ENCODE measurements around the gene ZNF732. TPM values are rescaled to one million over a fixed set of nuclear protein-coding genes. Genes with fewer than 3 reads are reported as not detected.

The ZNF732 gene
- total and polyA plus RNA-seq, 2 experiments from 2014 or later: 6.0 to 49.2 TPM

DNA sequence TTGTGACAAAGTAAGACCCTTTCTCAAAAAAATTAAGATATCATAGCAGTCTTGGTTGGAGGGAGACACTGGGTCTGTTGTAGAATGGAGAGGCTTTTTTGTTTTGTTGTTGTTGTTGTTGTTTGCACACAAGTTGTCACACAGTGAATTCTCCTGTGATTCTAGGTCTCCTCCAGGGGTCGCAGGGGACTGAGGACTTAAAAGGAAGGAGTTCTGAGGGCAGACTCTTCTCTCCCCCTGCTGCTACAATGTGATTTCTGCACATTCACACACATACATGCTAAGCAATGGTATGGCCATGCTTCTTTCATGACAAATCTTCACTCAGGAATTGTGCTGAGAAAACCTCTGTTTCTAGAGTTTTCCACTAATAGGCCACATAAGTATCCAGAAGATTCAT is 71.1 kb downstream of the ZNF732 start:
- Histone ChIP-seq H3K4me3 (no peak overlapping the region), H4K20me1 (replicated peaks; ENCODE audit: insufficient read depth) (peaks cover 36% of the 10 kb centered on the region), H3K4me2 (no peak overlapping the region), H3F3A (replicated peaks; ENCODE audit: low read depth) (no peaks in the 10 kb centered on the region), H3K4me1 (ENCODE audit: insufficient read depth) (peaks cover 4% of the 10 kb centered on the region; the same call in 1 of the 2 replicates), H3K27me3 (ENCODE audit: insufficient read depth) (no peaks in the 10 kb centered on the region), H3K79me2 (replicated peaks; ENCODE audit: insufficient read depth) (peaks cover 99% of the 10 kb centered on the region), H3K36me3 (ENCODE audit: insufficient read depth) (no peaks in the 10 kb centered on the region; the same call in 1 of the 2 replicates), H3K9me2 (ENCODE audit: insufficient read depth) (no peaks in the 10 kb centered on the region), H2AFZ (no peak overlapping the region), H3K27ac (ENCODE audit: low read depth) (no peak overlapping the region)
- H3K4me1 Mint-ChIP-seq: no peaks in the 10 kb centered on the region; the same call in 2 of the 3 replicates
- peaks cover 43% of the 10 kb centered on the region for H3K9me3 Mint-ChIP-seq
- H3K36me3 Mint-ChIP-seq (ENCODE audit: low read depth): peaks cover 86% of the 10 kb centered on the region
- ATAC-seq: peak; percentile 58; the same call in 1 of the 3 replicates
- no peaks in the 10 kb centered on the region for H3K27me3 Mint-ChIP-seq (ENCODE audit: insufficient read depth, low read depth, poor library complexity)
- no peak overlapping the region for H3K4me3 Mint-ChIP-seq
- TF ChIP-seq EZH2phosphoT487 (IDR thresholded peaks at IDR 0.05; ENCODE audit: unreplicated experiment) (no peak), CTCF (conservative IDR thresholded peaks at IDR 0.05; ENCODE audit: low read depth in 2 of 2) (peak; percentile 42 to 55), NANOG (IDR thresholded peaks at IDR 0.05; ENCODE audit: borderline replicate concordance) (no peak), CREB1 (CRISPR knock-in tag; IDR thresholded peaks at IDR 0.05; ENCODE audit: low read depth) (no peak)
- DNase-seq (ENCODE audit: low spot score): peak; percentile 69
- no peak overlapping the region for H3K27ac Mint-ChIP-seq

GRCh38 chr4:223913-224497 is 81.3 kb downstream of the ZNF732 start:
- DNase-seq (ENCODE audit: low spot score): no peak
- peaks cover 35% of the 10 kb centered on the region for H3K9me3 Mint-ChIP-seq
- H3K4me2 ChIP-seq: no peak overlapping the region
- H3K4me1 Mint-ChIP-seq: no peaks in the 10 kb centered on the region
- H3K79me2 ChIP-seq (replicated peaks; ENCODE audit: insufficient read depth): peaks cover 100% of the 10 kb centered on the region
- no peaks in the 10 kb centered on the region for H3K27me3 ChIP-seq (ENCODE audit: insufficient read depth)
- H3F3A ChIP-seq (replicated peaks; ENCODE audit: low read depth): no peaks in the 10 kb centered on the region
- no peaks in the 10 kb centered on the region; the same call in 1 of the 2 replicates for H3K36me3 ChIP-seq (ENCODE audit: insufficient read depth)
- no peak overlapping the region for H3K4me3 ChIP-seq
- H3K27me3 Mint-ChIP-seq (ENCODE audit: insufficient read depth, low read depth, poor library complexity): no peaks in the 10 kb centered on the region
- H3K27ac Mint-ChIP-seq: no peak overlapping the region
- H2AFZ ChIP-seq: no peak overlapping the region
- peaks cover 48% of the 10 kb centered on the region for H4K20me1 ChIP-seq (replicated peaks; ENCODE audit: insufficient read depth)
- no peaks in the 10 kb centered on the region for H3K9me2 ChIP-seq (ENCODE audit: insufficient read depth)
- no peak overlapping the region for H3K4me3 Mint-ChIP-seq
- no peak for ATAC-seq
- H3K36me3 Mint-ChIP-seq (ENCODE audit: low read depth): peaks cover 73% of the 10 kb centered on the region
- H3K27ac ChIP-seq (ENCODE audit: low read depth): no peak overlapping the region
- no peaks in the 10 kb centered on the region for H3K4me1 ChIP-seq (ENCODE audit: insufficient read depth)
- TF ChIP-seq POLR2AphosphoS5 (IDR thresholded peaks at IDR 0.05; ENCODE audit: low read depth): no peak
- TF ChIP-seq CTCF (conservative IDR thresholded peaks at IDR 0.05; ENCODE audit: low read depth in 2 of 2): no peak
- TF ChIP-seq, protein P1, sequence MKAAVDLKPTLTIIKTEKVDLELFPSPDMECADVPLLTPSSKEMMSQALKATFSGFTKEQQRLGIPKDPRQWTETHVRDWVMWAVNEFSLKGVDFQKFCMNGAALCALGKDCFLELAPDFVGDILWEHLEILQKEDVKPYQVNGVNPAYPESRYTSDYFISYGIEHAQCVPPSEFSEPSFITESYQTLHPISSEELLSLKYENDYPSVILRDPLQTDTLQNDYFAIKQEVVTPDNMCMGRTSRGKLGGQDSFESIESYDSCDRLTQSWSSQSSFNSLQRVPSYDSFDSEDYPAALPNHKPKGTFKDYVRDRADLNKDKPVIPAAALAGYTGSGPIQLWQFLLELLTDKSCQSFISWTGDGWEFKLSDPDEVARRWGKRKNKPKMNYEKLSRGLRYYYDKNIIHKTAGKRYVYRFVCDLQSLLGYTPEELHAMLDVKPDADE (IDR thresholded peaks at IDR 0.05): no peak
- TF ChIP-seq STAT1 (IDR thresholded peaks at IDR 0.05; ENCODE audit: unreplicated experiment): no peak
- TF ChIP-seq EZH2phosphoT487 (IDR thresholded peaks at IDR 0.05; ENCODE audit: unreplicated experiment): no peak
- TF ChIP-seq JUNB (IDR thresholded peaks at IDR 0.05; ENCODE audit: unreplicated experiment): no peak
- no peak for TF ChIP-seq REST (IDR thresholded peaks at IDR 0.05; ENCODE audit: unreplicated experiment)
- TF ChIP-seq CREB1 (CRISPR knock-in tag; IDR thresholded peaks at IDR 0.05; ENCODE audit: low read depth): no peak
- TF ChIP-seq EZH2 (IDR thresholded peaks at IDR 0.05; ENCODE audit: low read depth, unreplicated experiment): no peak
- TF ChIP-seq NANOG (IDR thresholded peaks at IDR 0.05; ENCODE audit: borderline replicate concordance): no peak
- TF ChIP-seq ZNF331 (CRISPR knock-in tag; IDR thresholded peaks at IDR 0.05; ENCODE audit: low read depth): no peak
